Measurements from ENCODE around the gene PASK.

PASK gene

GRCh38 chr2:241074901-241075540 lies 74.3 kb downstream of the PASK start:
- no peak for DNase-seq

GRCh38 chr2:241074065-241074818 lies 75.0 kb downstream of the PASK start:
- DNase-seq = no peak

DNA sequence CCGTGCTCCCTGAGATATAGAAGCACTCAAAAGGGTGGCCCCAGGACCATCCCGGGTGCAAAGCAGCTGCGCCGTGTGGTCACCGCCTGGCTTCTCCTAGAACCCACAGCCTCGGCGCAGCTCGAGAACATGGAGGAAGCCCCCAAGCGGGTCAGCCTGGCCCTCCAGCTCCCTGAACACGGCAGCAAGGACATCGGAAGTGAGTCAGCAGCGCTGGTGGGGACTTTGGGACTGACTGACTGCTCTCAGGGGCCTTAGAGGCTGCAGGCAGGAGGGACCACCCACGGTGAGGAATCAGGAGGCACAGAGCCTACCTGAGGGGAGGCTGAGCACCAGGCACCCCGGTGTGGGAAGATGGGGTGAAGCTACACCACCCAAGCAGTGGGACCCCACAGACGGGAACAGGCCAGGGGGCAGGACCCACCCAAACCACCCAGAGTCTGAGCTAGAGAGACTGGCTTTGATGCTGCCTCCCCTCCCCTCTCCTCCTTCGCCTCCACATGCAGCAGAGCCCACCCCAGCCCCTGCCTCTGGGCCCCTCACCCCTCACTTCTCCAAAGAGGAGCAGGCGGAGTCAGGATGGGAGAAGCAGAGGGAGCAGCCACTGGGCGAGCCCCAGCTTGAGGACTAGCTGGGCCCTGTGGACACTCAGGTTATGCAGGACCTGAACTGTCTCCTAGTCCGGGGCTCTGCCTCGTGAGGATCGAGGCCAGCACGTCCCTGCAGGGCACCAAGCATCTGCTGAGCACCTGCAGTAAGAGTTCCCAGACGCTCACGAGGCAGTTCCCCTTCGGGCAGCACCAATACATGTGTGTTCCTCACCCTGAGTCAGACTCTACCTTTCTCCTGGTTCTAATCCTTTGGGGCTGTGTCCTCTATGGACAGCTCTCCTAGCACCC lies 75.9 kb downstream of the PASK start:
- no peak for DNase-seq

- no peak for DNase-seq
Observed at GRCh38 chr2:241072553-241073165, 76.6 kb downstream of the PASK start.

DNA sequence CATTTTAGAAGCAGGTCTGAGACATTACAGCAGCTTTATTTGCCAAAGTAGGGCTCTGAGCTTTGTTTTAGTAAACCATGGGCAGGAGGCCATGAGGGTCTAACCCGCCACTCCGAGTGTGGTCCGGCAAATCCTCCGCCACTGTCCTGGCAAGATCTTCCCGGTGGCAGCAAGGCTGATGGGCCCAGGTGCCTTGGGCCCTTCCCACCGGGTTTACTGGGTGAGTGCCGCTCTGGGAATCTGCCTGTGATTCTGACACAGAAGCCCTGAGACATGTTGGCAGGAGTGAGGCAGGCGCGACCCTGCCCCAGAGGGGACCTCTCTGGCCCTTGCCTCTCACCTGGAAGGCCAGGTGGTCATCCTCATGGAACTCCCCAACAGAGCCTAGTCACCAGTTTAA lies 77.1 kb downstream of the PASK start:
- no peak for DNase-seq

- no peak for DNase-seq
Observed at GRCh38 chr2:241071677-241072111, 77.6 kb downstream of the PASK start.

DNA sequence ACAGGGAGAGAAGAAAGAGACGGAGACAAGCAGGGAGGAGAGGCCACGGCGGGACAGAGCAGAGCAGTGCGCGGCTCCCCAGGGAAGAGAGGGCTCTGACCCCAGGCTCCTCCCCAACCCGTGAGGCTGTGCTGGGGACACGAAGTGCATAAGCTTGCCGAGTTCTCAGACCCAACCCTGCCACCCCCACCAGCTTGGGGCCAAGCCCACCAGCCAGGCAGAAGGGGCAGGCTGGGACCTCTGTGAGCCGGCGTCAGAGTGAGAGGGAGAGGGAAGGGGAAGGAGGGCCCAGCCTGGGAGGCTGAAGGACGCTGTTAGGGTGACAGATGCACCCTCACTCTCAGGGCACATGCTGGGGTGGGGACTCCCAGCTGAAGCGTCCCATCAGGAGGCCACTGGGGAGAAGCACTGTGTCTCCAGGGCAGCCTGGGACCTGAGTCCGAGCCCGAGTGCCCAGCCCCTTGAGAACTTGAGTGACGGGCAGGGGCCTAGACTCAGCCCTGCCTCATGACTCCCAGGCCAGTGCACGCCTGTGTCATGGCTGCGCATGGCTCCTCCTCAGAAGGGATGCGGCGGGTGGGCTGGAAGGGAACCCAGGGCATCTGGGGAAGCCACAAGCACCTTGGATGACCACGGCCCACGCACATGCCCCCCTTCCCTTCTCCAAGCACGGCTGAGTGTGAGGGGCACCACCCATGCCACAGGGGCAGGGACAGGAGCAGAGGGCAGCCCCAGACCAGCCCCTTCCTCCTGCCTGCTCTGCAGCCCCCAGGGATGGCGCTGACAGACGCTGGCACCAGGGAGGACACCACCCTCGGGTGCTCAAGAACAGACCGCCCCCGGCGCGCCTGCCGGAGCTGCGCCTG lies 78.2 kb downstream of the PASK start:
- DNase-seq = no peak

DNA sequence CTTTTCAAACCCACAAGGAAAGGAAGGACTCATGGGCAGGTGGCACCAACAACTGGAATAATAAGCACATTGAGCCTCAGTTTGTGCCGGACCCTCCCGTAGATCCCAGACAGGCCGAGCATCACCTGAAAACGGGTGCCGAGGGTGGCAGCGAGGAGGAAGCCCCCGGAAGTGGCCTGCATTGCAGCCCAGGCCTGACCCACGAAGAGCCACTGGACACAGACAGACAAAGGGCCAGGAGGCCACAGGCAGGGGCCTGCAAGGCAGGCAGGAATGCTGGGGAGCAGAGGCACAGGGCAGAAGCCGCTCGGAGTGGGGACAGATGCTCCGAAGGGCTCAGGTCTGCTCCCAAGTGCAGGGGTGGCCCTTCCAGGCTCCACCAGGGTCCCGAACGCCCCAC lies 78.9 kb downstream of the PASK start:
- DNase-seq = no peak

DNA sequence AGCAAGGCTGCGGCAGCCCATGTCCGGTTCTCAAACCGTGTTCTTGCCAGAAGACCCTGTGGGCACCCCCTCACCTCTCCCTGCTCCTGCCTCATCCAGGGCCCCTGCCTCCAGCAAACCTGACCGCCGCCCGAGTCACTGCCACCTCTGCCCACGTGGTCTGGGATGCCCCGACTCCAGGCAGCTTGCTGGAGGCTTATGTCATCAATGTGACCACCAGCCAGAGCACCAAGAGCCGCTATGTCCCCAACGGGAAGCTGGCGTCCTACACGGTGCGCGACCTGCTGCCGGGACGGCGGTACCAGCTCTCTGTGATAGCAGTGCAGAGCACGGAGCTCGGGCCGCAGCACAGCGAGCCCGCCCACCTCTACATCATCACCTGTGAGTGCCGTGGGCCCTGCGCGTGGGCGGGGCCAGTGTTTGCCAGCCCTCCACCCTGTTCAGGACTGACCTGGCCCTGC lies 79.4 kb downstream of the PASK start:
- DNase-seq = no peak

DNA sequence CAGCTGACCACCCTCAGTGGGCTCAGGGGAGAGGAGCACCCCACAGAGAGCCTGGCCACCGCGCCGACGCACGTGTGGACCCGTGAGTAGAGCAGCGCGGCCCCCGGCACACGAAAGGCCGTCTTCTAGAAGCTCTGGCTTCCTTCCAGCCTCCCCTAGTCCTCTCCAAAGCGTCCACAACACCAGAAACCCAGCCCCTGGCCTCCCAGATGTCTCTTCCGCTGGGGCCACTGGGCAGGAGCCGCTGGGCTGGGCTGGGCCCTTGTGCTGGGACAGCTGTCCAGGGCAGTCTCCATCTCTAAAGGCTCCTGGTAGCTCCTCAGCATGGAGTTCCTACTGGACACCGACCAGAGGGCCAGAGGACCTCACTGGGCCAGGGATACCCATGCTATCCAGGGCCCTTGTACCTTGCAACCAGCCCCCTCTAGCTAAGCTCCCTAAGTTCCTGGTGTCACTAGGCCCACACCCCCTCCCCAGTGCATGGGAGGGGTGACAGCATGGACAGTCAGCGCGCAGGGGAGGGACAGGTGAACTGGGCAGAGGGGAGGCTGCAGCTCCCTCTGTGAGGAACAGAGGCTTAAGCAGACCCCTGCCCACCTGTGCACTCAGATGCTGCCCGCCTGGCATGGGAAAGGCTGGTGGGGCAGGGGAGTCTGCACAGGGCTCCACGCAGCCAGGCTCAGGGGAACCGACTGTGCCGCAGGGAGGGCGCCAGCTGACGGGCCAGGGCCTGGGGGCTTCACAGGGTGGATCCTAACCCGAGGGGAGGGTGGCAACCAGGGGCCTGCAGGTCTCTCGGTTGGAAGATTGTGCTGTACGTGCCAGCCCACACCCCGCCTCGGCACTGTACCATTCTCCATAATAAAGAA lies 80.1 kb downstream of the PASK start:
- no peak for DNase-seq

DNA sequence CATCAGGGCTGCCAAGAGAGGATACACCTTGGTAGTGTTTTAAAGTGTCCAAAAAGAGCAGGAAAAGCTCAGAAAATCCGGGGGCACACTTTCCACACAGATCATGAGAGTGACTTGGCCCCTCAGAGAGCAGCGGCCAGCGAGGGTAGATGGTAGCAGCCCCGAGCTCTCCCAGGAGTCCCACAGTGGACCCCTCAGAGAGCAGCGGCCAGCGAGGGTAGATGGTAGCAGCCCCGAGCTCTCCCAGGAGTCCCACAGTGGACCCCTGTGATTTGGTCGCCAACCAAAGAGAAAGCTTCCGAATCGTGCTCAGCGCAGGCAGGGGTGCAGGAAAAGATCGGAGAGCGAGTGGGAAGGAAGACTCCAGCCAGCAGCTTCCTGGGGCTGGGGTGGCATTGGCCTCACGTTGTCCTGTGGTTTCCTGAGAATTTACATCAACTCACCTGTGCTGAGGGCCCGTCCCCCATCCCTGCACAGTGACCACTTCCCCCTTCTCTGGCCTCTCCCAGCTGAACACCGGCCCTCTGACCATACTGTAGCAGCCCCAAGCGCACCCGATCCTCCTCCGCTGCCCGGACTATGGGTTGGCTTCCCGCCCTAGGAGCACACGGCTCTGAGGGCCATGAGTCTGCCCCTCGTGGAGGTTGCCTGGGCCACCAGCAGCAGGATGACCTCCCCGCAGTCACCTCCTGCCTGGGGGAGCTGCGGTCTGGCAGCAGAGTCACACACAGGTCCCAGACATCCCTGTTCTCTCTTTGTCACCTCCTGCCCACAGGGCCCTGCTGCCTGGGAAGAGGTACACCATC lies 80.9 kb downstream of the PASK start:
- no peak for DNase-seq

GRCh38 chr2:241067501-241068135 lies 81.7 kb downstream of the PASK start:
- DNase-seq = no peak

- DNase-seq = no peak
Observed at GRCh38 chr2:241066893-241067341, 82.4 kb downstream of the PASK start.

DNA sequence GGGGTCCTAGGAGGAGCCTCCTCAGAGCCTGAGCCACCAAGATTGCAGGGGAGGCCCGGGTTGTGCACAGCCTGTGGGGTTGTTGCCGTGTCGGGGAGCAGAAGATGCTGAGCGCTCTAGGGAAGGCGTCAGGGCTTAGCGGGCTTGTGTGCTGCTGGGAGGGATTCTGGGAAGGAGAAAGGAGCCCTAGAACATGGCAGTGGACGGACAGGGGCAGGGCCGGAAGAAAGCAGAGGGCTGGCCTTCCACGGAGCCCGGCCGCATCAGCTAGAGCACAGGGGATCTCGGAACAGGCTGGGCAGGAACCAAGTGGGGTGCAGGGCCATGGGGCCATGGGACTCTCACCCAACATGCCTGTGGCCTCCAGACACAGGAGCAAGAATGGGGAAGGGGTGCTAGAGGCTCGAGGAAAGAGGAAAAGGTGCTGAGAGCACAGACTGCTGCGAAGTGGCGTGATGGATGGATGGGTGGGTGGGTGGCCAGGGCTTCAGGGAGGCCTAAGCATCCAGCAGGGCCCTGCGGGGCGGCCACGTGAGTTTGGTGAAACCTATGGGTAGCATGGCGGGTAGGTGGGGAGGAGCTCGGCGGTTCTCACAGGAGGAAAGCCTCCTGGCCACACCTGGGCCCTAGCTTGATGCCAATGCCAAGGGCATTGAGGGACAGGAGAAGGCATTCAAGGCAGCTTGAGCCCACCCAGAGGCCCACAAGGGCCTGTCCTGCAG lies 82.9 kb downstream of the PASK start:
- DNase-seq = no peak

DNA sequence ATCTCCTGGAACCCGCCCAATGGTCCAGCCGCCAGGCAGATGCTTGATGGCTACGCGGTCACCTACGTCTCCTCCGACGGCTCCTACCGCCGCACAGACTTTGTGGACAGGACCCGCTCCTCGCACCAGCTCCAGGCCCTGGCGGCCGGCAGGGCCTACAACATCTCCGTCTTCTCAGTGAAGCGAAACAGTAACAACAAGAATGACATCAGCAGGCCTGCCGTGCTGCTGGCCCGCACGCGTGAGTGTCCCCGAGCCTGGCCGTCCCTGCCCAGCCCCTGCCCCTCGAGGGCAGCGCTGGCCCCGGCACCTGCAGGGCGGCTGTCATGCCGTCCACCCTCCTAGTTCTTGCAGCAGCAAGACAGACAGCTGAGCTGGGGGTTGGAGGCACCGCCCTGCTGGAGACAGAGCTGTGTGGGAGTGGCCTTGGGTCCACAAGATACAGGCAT lies 83.9 kb downstream of the PASK start:
- no peak for DNase-seq

DNA sequence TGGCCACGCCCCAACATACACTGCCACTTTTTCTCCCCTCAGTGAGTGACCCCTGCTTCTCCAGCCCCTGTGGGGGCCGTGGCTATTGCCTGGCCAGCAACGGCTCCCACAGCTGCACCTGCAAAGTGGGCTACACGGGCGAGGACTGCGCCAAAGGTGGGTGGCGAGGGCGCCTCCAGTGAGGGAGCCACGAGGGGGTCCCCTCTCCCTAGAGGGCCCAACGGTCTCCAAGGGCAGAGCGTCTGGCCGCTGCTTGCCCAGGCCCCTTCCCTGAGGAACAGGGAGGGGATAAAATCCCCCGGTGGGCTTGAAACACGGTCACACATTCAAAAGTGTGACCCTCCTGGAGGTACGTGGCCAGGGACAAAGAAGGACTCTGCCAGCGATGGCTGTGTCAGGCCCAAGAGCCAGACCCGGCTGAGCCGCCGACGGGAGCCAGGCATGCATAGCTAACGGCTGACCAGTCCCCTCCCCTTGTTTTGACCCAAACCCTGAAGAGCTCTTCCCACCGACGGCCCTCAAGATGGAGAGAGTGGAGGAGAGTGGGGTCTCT lies 84.4 kb downstream of the PASK start:
- DNase-seq = no peak

DNA sequence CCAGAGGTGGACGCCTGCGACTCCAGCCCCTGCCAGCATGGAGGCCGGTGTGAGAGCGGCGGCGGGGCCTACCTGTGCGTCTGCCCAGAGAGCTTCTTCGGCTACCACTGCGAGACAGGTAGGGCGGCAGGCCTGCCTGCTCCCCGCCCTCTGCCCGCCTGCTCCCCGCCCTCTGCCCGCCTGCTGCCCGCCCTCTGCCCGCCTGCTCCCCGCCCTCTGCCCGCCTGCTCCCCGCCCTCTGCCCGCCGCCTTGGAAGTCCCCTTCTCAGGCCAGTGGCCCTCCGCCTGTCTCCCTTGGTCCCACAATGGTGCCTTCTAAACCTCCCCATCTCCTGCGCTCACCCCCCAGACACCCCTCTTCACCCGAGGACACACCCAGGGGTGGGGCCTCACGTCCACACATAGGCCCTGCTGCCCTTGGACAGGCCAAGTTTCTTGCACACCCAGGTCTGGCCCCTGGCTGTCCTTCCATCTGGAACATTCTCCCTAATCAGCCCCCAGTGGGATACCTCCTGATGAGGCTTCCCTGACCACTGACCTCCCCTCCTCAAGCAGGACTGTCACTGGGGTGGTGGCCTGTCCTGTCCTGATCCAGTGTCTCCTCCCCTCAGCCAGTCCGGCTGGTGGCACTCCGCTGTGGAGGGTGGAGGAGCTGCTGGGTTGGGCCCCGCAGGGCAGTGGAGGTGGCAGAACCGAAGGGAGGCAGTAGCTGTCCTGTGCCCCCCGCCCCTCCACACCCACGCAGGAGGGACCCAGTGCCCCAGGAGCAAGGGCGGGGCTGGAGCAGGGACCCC lies 85.1 kb downstream of the PASK start:
- no peak for DNase-seq

DNA sequence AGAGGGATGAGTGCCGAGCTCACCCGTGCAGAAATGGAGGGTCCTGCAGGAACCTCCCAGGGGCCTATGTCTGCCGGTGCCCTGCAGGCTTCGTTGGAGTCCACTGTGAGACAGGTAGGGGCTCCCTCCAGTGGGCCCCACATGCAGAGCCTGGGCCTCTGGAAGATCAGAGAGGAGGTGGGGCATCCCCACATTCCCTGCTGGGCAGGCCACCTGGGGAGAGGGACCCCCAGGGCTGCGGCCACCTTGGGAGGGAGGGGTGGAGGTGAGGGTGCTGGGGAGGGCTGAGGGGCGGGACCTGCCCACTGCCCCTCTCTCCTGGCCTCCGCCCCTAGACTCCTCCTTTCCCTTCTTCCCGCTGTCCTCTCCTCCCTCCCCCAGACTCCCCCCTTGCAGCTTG lies 85.7 kb downstream of the PASK start:
- no peak for DNase-seq

All from MV-4-11 (cell line).